ENCODE data around the gene TMX2.
"Not testable (repeated sequence)": the region's sequence is repeated elsewhere in the genome, so short reads cannot be mapped to it uniquely, and the experiment has no call there.

Gene TMX2, protein sequence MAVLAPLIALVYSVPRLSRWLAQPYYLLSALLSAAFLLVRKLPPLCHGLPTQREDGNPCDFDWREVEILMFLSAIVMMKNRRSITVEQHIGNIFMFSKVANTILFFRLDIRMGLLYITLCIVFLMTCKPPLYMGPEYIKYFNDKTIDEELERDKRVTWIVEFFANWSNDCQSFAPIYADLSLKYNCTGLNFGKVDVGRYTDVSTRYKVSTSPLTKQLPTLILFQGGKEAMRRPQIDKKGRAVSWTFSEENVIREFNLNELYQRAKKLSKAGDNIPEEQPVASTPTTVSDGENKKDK

DNA sequence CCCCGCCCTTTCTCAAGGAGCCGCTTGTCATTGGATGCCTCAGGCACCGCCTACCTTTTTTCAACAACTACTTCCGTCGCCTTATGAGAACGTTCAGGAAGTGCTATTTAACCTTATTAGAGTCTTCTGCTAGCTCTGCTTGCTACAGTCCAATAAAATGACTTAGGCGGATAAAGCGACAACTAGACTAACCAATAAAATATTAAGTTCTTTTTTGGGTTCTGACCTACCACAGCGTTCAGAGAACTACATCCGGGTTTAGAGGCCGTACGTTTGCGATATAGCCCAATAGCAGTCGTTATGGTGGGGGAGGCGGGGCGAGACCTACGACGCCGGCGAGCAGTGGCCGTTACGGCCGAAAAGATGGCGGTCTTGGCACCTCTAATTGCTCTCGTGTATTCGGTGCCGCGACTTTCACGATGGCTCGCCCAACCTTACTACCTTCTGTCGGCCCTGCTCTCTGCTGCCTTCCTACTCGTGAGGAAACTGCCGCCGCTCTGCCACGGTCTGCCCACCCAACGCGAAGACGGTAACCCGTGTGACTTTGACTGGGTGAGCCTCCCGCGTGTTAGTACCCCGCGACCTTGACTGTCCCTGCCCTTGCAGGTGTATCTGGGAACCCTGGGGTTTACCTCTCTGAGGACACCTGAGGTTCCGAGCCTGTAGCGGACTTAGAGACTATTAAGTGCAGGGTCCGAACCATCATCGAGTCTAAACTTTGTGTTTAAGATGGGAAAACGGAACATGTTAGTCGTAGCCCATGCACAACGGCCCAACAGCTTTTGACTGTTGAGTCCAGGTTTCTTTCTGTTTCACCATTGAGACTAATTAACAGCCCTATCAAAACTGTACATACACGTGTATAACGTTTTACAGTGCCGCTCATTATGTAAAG lies at the start of gene TMX2:
TMX2 (plus strand) TSS at position 338 of the 895 bp plus-strand sequence; CDS start at position 364, 26 bp downstream.
- DNase-seq, result peak; percentile 100

DNA sequence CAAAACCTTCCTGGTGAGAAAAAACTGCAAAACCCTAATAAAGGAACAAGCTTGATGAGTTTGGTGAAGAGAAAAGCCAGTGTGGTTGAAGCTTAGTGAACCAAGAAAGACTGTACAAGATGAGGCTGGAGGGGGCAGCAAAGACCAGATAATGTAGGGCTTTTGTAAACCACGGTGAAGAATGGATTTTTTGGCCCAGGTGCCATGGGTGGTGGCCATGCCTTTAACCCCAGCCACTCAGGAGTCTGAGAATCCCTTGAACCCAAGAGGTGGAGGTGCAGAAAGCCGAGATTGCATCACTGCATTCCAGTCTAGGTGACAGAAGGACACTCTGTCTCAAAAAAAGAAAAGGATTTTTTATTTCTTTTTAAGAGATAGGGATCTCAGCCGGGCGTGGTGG lies 49.5 kb upstream of the TMX2 start:
- no peak for DNase-seq

DNA sequence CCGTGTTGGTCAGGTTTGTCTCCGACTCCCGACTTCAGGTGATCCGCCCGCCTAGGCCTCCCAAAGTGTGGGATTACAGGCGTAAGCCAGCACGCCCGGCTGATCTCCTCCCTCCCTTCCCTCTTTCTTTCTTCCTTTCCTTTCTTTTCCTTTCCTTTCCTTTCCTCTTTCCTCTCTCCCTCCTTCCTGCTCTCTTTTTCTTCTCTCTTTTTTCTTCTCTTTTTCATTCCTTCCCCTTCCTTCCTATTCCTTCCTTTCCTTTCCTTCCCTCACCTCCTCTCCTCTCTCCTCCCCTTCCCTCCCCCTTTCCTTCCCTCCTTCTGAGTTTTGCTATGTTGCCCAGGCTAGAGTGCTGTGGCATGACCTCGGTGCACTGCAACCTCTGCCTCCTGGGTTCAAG lies 48.4 kb upstream of the TMX2 start:
- no peak for DNase-seq

DNA sequence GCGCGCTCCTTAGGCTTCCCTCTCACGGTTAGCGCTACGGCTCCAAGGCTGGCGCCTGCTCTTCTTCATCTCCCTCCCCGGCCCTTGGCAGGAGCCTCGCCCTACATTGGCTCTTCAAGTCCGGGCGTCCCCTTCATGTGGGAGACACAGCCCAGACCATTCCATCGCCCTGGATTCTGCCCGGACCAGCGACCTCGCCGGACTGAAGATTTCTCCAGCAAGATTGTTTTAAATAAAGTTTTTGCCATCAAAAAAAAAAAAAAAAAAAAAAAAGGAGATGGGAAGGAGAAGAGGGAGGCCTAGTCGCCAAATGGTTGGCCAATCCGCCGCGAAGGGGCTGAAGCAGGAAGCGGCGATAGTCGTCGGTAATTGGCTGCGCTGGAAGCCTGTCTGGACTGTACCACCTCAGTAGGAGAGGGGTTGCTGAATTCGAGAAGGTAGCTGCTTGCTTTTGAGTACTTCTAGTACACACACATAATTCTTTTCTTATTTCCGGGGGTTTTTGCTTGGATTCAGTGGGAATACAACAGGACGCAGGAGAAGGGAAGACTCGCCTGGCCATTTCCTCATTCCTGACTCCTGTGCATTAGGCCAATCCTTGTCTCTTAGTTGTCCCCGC lies 45.2 kb upstream of the TMX2 start:
- peak; percentile 96 for DNase-seq

DNA sequence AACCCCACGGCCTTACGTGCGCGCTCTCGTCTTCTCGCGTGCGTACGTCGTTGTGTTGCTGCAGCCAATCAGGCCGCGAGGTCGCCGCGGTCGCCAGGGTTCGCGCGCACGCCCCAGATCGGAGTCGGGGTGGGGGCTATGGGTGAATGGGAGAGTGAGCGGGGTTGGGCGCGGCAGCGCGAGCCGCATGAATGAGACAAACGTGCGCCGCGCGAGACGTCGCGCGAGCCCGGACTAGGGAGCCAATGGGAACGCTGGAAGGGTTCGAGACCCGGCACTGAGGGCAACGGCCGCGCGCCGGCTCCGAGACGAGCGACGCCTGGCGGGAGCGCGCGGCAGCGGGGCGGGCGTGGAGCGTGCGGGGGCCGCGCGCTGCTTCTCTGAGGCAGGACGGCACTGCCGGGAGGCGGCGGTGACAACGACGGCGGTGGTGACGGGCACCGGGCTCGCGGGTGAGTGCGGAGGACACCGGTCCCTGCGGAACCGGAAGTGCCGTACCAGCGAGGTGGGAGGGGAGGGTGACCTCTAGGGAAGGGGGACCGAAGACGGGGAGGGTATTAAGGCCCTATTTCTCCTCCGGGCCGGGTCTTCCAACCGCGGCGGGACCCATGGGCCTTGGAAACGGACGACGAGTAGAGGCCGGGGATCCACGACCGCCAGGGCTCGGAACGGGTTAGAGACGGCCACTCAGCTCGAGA lies 44.5 kb upstream of the TMX2 start, which contains the start of gene ZDHHC5:
ZDHHC5 (plus strand) TSS at position 379 of the 698 bp plus-strand sequence. CDS start 4,977 bp downstream, outside the sequence.
- peak; percentile 96 for DNase-seq

DNA sequence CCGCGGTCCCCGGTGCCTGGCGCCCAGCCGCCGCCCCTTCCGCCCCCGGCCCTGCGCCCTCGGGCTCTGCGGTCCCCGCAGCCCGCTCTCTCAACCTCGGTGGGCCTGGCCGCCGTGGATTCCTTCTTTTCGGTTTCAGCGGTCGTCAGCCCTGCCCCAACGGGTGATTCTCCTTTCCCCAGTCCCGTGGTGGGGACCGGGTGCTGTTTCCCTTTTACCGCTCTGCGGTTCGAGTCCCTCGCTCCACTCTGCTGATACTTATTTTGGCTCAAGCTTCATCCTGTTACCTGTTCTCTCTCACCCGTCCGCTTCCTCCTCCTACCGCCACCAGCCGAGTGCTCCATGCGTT lies 44.0 kb upstream of the TMX2 start:
- peak; percentile 32 for DNase-seq

DNA sequence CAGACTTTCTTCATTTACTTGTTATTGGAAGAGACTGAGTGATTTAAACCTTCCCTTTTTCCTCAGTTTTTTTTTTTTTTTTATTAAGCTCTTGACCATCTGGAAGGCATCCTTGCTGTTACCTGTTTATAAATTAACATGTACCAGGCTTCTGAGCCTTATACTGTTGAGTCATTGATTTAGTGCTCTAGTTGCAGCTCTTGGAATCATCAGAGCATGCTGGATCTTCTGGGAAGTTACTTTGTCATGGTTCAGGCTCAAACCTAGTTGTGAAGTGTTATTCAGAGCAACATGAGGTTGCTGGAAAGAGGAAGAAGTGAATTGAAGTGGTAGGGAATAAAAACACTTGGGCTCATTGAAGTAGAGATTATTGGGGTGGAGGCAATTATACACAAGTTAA lies 38.1 kb upstream of the TMX2 start:
- no peak for DNase-seq

DNA sequence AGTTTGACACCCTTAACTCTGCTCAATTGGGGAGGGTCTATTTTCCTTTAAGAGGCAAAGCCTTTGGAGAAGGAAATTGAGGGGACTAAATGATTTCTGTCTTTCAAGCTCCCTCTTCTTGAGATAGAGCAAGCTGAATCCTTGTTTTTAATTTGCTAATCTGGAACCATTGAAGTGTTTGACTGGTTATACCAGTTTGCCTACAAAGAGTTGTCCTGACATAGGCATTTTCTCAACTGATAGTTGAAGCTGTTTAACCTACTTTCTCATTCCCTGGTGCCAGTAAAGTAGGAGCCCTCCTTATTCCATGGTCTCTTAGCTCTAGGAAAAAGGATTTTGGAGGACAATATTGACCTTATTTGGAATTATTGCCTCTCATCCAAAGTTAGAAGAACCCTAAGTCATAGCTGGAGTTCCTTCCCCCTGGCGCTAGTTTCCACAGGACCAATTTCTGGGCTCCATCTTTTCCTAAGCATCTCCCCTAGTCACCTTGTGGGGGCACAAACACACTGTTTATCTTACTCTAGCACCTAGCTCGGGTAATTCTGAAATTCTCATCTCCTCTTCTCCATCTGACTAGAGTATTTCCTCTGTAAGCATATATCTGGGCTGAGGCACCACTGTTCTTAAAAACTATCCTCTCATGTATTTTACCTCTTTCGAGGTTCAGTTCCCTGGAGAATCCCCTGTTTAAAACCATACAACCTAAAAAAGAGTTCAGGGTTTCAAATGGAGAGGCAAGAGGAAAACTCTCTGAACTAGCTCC lies 37.0 kb upstream of the TMX2 start:
- no peak for DNase-seq

DNA sequence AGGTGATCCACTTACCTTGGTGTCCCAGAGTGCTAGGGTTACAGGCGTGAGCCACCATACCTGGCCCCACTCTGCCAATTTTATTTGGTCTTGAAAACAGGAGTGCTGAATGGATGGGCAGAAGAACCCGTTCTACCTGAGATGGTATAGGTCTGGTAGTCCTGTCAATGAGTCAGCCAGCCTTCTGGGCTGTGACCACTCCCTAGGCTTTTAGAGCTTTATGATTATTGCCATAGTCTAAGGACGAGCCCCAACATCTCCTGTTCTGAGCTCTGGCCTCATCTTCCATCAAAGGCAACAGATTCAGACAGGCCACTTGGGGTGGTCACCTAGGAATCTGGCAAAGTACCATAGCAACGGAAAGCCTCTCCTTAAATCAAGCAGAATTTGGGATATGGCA lies 33.0 kb upstream of the TMX2 start:
- no peak for DNase-seq

DNA sequence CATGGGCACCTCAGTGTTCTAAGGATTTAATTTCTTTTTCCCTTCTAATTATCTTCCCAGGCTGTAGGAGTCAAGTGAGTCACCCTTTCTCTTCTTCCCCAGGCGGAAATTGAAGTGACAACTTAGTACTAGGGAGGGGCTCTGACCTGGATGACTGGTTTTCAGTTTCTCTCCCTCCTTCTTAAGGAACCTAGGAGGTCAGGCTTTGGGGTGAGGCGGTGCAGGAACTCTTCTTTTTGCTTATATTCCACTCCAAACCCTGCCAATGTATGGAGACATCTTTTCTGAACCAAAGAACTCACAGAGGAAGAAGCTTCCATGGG lies 31.9 kb upstream of the TMX2 start:
- no peak for DNase-seq

DNA sequence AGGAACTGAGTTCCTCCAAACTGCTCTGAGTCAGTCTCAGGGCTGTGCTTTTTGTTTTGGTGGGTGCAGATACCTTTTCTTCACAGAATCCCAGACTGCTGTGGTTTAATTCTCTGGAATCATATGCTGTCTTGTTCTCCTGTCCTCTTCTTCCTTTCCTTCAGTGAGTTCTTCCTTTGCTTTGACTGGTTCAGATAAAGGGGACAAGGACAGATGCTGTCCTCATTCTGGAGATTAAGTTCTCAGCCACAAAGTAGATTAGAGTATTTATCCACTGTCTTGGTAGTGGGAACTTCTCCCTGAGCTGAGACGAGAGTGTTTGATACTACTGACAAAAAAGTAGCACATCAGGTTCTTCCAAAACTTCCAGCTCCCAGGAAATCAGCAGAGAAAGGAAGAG lies 31.2 kb upstream of the TMX2 start:
- DNase-seq, result no peak

DNA sequence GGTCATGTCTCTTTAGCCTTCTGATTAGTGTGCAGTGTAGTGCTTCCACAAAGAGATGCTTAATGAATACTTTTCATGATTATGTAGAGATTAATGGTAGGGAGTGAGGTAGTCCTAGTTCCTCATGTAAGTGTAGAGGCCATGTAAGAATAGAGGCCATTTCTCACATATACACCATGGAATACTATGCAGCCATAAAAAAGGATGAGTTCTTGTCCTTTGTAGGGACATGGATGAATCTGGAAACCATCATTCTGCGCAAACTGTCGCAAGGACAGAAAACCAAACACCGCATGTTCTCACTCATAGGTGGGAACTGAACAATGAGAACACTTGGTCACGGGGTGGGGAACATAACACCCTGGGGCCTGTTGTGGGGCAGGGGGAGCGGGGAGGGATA lies 21.9 kb upstream of the TMX2 start:
- not testable (repeated sequence) for DNase-seq

DNA sequence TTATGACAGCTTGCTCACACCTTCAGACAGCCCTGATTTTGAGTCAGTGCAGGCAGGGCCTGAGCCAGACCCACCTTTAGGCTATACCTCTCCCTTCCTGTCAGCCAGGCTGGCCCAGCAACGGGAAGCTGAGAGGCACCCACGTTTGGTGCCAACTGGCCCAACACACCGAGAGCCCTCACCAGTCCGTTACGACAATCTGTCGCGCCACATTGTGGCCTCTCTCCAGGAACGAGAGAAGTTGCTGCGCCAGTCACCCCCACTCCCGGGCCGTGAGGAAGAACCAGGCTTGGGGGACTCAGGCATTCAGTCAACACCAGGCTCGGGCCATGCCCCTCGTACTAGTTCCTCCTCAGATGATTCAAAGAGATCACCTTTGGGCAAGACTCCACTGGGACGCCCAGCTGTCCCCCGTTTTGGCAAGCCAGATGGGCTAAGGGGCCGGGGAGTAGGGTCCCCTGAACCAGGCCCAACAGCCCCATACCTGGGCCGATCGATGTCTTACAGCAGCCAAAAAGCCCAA lies 13.5 kb upstream of the TMX2 start:
- no peak for DNase-seq

DNA sequence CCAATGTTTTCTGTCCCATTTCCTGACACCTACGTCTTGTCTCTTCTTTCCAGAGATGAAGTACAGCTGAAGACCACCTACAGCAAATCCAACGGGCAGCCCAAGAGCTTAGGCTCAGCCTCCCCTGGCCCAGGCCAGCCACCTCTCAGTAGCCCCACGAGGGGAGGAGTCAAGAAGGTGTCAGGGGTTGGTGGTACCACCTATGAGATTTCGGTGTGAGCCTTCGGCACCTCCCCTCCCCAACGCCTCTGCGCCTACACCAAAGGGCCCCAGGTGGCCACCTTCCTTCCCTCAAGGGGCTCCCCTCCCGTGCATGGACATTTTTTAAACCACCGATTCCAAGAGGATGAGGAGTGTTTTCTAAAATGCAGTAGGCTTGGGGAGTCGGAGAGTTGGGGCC lies 12.6 kb upstream of the TMX2 start:
- DNase-seq, result no peak

DNA sequence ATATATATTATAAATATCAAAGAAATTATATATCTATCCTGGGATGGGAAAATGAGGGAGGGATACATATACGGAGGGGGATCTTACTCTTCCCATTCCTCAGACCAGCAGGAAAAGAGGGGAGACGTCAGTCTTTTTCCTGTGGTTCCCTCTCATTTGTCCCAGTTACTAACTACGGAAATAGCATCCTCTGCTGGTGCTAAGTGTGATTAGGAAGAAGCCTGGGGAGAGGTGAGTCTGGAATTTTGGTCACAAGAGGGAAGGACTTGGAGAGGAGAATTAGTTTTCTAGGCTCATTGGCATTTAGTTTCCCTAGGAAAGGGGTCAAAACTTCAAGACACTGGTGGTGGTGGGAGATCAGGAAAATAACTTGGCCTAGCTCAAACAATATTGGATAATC lies 12.0 kb upstream of the TMX2 start:
- no peak for DNase-seq

DNA sequence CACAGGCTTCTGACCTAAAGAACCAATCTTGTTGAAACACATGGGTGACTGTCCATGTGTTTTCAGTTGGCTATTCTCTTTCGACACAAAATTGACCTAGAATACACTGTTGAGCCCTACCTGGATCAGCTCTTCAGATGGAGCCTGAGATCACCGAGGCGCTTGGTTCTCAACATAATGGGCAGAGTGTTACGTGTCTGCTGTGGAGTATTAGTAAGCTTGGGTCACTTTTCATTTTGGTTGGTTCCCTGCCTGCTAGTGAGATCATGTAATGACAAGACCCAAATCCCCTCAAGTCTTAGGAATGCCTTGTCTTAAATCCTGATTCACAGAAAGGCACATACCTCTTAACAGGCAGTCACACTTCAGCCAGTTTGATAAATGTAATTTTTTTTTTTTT lies 9.1 kb upstream of the TMX2 start:
- DNase-seq, result no peak

DNA sequence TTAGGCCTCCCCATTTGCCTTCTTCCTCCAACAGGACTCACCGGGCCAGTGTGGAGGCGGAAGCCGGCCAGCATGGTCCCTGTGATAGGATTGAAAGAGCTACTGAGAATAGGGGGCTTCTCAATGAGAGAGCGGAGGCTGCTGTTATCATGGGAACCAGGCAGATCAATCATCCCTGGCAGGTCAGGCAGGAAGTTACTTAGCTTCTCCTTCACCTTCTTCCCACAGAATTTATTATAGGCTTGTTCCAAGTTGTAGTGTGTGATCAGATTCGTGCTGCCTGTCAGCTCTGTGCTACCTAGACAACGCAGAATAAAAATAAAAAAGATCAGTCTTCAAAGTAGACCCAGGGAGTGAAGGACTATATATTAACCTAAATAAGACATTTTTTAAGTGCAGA lies 7.5 kb upstream of the TMX2 start:
- no peak for DNase-seq

DNA sequence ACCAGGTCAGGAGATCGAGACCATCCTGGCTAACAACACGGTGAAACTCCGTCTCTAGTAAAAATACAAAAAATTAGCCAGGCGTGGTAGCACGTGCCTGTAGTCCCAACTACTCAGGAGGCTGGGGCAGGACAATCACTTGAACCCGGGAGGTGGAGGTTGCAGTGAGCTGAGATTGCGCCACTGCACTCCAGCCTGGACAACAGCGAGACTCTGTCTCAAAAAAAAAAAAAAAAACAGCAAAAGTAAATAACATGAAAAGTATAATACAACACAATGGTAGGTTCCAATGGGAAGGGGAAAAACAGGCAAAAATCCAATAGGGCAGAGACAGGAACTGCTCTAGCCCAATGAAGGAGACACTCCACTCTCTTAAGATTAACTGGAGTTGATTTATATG lies 7.0 kb upstream of the TMX2 start:
- DNase-seq, result not testable (repeated sequence)

DNA sequence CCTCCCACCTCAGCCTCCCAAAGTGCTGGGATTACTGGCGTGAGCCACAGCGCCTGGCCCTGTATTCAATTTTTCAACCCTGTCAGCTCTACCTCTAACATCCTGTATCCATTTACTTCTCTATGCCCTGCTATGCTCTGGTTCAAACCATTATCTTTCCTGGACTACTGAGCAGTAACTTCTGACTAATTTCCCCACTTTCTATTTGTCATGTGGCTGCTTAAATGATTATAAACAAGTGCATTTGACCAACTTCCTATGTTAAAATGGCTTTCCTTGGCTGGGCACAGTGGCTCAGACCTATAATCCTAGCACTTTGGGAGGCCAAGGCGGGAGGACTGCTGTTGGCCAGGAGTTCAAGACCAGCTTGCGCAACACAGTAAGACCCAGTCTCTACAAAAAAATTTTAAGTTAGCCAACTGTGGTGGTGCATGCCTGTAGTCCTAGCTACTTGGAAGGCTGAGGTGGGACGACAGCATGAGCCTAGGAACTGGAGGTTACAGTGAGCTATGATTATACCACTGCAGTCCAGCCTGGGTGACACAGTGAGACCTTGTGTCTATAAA lies 2.5 kb upstream of the TMX2 start:
- no peak for DNase-seq

DNA sequence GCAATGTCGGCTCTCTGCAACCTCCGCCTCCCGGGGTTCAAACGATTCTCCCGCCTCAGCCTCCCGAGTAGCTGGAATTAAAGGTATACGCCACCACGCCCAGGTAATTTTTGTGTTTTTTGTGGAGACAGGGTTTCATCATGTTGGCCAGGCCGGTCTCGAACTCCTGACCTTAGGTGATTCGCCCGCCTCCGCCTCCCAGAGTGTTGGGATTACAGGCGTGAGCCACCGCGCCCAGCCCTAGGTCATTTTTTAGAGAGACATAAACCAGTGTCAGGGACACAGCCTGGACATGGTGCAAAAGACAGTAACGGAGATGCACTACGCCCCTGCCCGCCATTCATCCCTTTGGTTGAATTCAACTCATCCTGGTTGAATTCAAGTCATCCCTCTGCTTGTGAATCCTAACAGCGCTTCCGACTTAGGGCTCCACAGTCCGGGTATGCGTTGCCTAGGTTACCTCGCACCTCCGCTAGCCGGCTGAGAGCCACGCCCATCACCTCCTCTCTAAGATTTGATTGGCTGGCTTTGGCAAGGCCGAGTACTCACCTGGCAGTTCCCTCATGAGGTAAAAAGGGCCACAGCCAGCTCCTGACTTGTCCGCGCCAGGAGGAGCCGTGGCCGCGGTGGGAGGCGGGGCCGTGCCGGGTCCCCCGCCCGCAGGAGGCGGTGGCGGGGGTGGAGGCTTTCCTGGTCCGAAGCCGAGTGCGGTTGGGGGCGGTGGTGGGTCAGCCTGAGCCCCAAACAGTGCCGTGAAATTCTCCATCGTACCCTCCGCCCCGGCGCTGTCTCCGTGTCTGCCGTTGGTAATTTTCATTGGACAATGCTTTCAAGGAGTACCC lies 758 bp upstream of the TMX2 start, which contains the start of gene MED19:
MED19 (minus strand) TSS at position 802 of the 842 bp plus-strand sequence; CDS start at position 766, 36 bp downstream.
- peak; percentile 40 for DNase-seq

DNA sequence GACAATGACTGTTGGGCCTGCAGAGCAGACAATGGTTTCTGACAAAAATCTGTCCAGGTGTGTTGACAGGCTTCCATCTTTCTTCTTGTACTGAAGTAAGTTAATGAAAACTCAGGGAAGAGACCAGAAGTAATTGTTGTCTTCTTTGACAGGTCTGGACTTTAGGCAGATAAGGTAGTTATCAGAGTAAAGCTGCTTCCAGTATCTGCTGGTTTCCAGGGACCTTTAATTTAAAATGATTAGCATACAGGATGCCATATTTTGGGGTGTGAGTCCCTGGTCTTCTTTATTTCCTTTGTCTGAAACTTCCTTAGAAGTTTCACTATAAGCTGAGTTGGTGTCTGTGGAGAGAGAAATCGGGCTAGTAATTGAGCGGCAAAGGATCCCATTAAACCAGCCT lies 1.4 kb downstream of the TMX2 start:
- no peak for DNase-seq
